Measurements from ENCODE around the gene PITPNC1. TPM values are rescaled to one million over a fixed set of nuclear protein-coding genes. Genes with fewer than 3 reads are reported as not detected.
"Not testable (repeated sequence)": the region's sequence is repeated elsewhere in the genome, so short reads cannot be mapped to it uniquely, and the experiment has no call there.

The PITPNC1 gene
- total RNA-seq, 1 donor from 2014 or later = 25.4 TPM

- Histone ChIP-seq H3K4me1 (peaks cover 5% of the 10 kb centered on the region), H3K4me3 (no peak overlapping the region), H3K27ac (no peak overlapping the region)
Observed at GRCh38 chr17:67401106-67401505, 24.0 kb downstream of the PITPNC1 start.

GRCh38 chr17:67401598-67402504 lies 24.8 kb downstream of the PITPNC1 start:
- Histone ChIP-seq H3K4me1 (peaks cover 5% of the 10 kb centered on the region), H3K27ac (no peak overlapping the region), H3K36me3 (no peaks in the 10 kb centered on the region), H3K9me3 (no peaks in the 10 kb centered on the region), H3K27me3 (no peaks in the 10 kb centered on the region), H3K4me3 (no peak overlapping the region)
- intact Hi-C loops (cut with DNase I) = no loop called here
- peak; percentile 73 for ATAC-seq
- no peak for TF ChIP-seq CTCF (IDR thresholded peaks at IDR 0.05)
- DNase-seq = no peak

More at GRCh38 chr17:67401106-67401505, 24.0 kb downstream of the PITPNC1 start:
- intact Hi-C loops (cut with DNase I) = no loop called here
- TF ChIP-seq CTCF (IDR thresholded peaks at IDR 0.05) = no peak
- ATAC-seq (no peak), DNase-seq (no peak)
- Histone ChIP-seq H3K27me3 (no peaks in the 10 kb centered on the region), H3K9me3 (no peaks in the 10 kb centered on the region), H3K36me3 (no peaks in the 10 kb centered on the region)

GRCh38 chr17:67403065-67403464 lies 26.0 kb downstream of the PITPNC1 start:
- Histone ChIP-seq H3K27me3 (no peaks in the 10 kb centered on the region), H3K4me3 (no peak overlapping the region), H3K27ac (no peak overlapping the region), H3K9me3 (no peaks in the 10 kb centered on the region), H3K36me3 (no peaks in the 10 kb centered on the region), H3K4me1 (peaks cover 5% of the 10 kb centered on the region)
- DNase-seq (no peak), ATAC-seq (no peak)
- no peak for TF ChIP-seq CTCF (IDR thresholded peaks at IDR 0.05)
- intact Hi-C loops (cut with DNase I) = no loop called here

GRCh38 chr17:67403483-67403882 lies 26.4 kb downstream of the PITPNC1 start:
- no peak overlapping the region for H3K27ac ChIP-seq
- no peak overlapping the region for H3K4me3 ChIP-seq
- H3K27me3 ChIP-seq = no peaks in the 10 kb centered on the region
- no peak for DNase-seq
- no peaks in the 10 kb centered on the region for H3K9me3 ChIP-seq
- ATAC-seq = no peak
- no peak for TF ChIP-seq CTCF (IDR thresholded peaks at IDR 0.05)
- no peaks in the 10 kb centered on the region for H3K36me3 ChIP-seq
- peaks cover 5% of the 10 kb centered on the region for H3K4me1 ChIP-seq
- intact Hi-C loops (cut with DNase I) = no loop called here

- H3K36me3 ChIP-seq; H3K27me3 ChIP-seq; ATAC-seq; H3K4me3 ChIP-seq; H3K9me3 ChIP-seq; DNase-seq; intact Hi-C loops (cut with DNase I); H3K27ac ChIP-seq: not testable (repeated sequence)
- H3K4me1 ChIP-seq = peaks cover 11% of the 10 kb centered on the region
Observed at GRCh38 chr17:67408455-67408830, 31.4 kb downstream of the PITPNC1 start.

GRCh38 chr17:67411397-67411796 lies 34.3 kb downstream of the PITPNC1 start:
- no peaks in the 10 kb centered on the region for H3K36me3 ChIP-seq
- ATAC-seq = peak; percentile 86
- intact Hi-C loops (cut with DNase I) = no loop called here
- no peak for TF ChIP-seq CTCF (IDR thresholded peaks at IDR 0.05)
- H3K4me3 ChIP-seq = no peak overlapping the region
- H3K27ac ChIP-seq = no peak overlapping the region
- no peaks in the 10 kb centered on the region for H3K27me3 ChIP-seq
- H3K4me1 ChIP-seq = peaks cover 11% of the 10 kb centered on the region
- no peaks in the 10 kb centered on the region for H3K9me3 ChIP-seq
- DNase-seq = no peak

Data from upper lobe of right lung (tissue), 1 donor.